ENCODE measurements around the gene ARHGEF28.

Gene ARHGEF28

GRCh38 chr5:73952872-73953271 lies 326.9 kb downstream of the ARHGEF28 start:
- DNase-seq (ENCODE audit: extremely low read depth in 1 of 2, low read depth in 1 of 2), result no peak

- DNase-seq (ENCODE audit: extremely low read depth in 1 of 2, low read depth in 1 of 2), result no peak
Measured at GRCh38 chr5:73954381-73954780, 328.4 kb downstream of the ARHGEF28 start.

GRCh38 chr5:73955271-73955846 lies 329.4 kb downstream of the ARHGEF28 start:
- no peak for DNase-seq (ENCODE audit: extremely low read depth in 1 of 2, low read depth in 1 of 2)

- DNase-seq (ENCODE audit: extremely low read depth in 1 of 2, low read depth in 1 of 2), result no peak
Measured at GRCh38 chr5:73957397-73958001, 331.5 kb downstream of the ARHGEF28 start.

GRCh38 chr5:73958037-73958436 lies 332.0 kb downstream of the ARHGEF28 start:
- DNase-seq (ENCODE audit: extremely low read depth in 1 of 2, low read depth in 1 of 2), result no peak

- DNase-seq (ENCODE audit: extremely low read depth in 1 of 2, low read depth in 1 of 2), result no peak
Measured at GRCh38 chr5:73960023-73960422, 334.0 kb downstream of the ARHGEF28 start.

GRCh38 chr5:73960426-73960825 lies 334.4 kb downstream of the ARHGEF28 start:
- DNase-seq (ENCODE audit: extremely low read depth in 1 of 2, low read depth in 1 of 2), result no peak

- no peak for DNase-seq (ENCODE audit: extremely low read depth in 1 of 2, low read depth in 1 of 2)
Measured at GRCh38 chr5:73962801-73963425, 336.9 kb downstream of the ARHGEF28 start.

GRCh38 chr5:73964352-73964865 lies 338.4 kb downstream of the ARHGEF28 start:
- no peak for DNase-seq (ENCODE audit: extremely low read depth in 1 of 2, low read depth in 1 of 2)

- no peak for DNase-seq (ENCODE audit: extremely low read depth in 1 of 2, low read depth in 1 of 2)
Measured at GRCh38 chr5:73966451-73966850, 340.5 kb downstream of the ARHGEF28 start.

GRCh38 chr5:73967347-73967746 lies 341.4 kb downstream of the ARHGEF28 start:
- DNase-seq (ENCODE audit: extremely low read depth in 1 of 2, low read depth in 1 of 2), result no peak

GRCh38 chr5:73968246-73968645 lies 342.2 kb downstream of the ARHGEF28 start:
- DNase-seq (ENCODE audit: extremely low read depth in 1 of 2, low read depth in 1 of 2), result no peak

GRCh38 chr5:73968729-73969128 lies 342.7 kb downstream of the ARHGEF28 start:
- no peak for DNase-seq (ENCODE audit: extremely low read depth in 1 of 2, low read depth in 1 of 2)

- no peak for DNase-seq (ENCODE audit: extremely low read depth in 1 of 2, low read depth in 1 of 2)
Measured at GRCh38 chr5:73969195-73970036, 343.4 kb downstream of the ARHGEF28 start.

- DNase-seq (ENCODE audit: extremely low read depth in 1 of 2, low read depth in 1 of 2), result no peak
Measured at GRCh38 chr5:73971326-73971725, 345.3 kb downstream of the ARHGEF28 start.

- DNase-seq (ENCODE audit: extremely low read depth in 1 of 2, low read depth in 1 of 2), result no peak
Measured at GRCh38 chr5:73973135-73973534, 347.1 kb downstream of the ARHGEF28 start.

GRCh38 chr5:73974871-73975360 lies 348.9 kb downstream of the ARHGEF28 start:
- DNase-seq (ENCODE audit: extremely low read depth in 1 of 2, low read depth in 1 of 2), result no peak

GRCh38 chr5:73975845-73976244 lies 349.8 kb downstream of the ARHGEF28 start:
- no peak for DNase-seq (ENCODE audit: extremely low read depth in 1 of 2, low read depth in 1 of 2)

GRCh38 chr5:73977146-73977545 lies 351.1 kb downstream of the ARHGEF28 start:
- no peak for DNase-seq (ENCODE audit: extremely low read depth in 1 of 2, low read depth in 1 of 2)

GRCh38 chr5:73979321-73979720 lies 353.3 kb downstream of the ARHGEF28 start:
- no peak for DNase-seq (ENCODE audit: extremely low read depth in 1 of 2, low read depth in 1 of 2)

- no peak for DNase-seq (ENCODE audit: extremely low read depth in 1 of 2, low read depth in 1 of 2)
Measured at GRCh38 chr5:73981704-73982103, 355.7 kb downstream of the ARHGEF28 start.

Measured in activated CD8-positive, alpha-beta memory T cell treated with anti-CD3 and anti-CD28 coated beads for 1 hour (primary cell).